HG03097 (cell line): ENCODE measurements around the gene METTL18.

ENCODE experiments used
- ATAC-seq: cut with Tn5 transposase; IDR thresholded peaks from one replicate; pipeline ENCODE4 v1.9.1; 2021; ENCODE audit not compliant: unreplicated experiment, low FRiP score

METTL18 gene

DNA sequence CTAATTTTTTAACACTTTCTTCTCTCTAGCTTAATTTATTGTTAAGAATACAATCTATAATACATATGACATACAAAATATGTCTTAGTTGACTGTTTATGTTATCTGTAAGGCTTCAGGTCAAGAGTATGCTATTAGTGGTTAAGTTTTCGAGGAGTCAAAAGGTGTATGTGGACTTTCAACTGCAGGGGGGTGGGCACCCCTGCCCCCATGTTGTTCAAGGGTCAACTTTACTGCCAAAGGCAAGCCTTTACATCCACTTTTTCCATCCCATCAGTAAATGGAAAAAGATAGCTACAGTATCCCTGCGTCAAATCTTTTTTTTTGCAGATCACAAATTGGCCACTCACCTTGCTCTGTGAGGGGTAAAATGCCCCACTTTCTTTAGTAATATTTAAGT is 6.3 kb downstream of the METTL18 start:
- ATAC-seq, result no peak

DNA sequence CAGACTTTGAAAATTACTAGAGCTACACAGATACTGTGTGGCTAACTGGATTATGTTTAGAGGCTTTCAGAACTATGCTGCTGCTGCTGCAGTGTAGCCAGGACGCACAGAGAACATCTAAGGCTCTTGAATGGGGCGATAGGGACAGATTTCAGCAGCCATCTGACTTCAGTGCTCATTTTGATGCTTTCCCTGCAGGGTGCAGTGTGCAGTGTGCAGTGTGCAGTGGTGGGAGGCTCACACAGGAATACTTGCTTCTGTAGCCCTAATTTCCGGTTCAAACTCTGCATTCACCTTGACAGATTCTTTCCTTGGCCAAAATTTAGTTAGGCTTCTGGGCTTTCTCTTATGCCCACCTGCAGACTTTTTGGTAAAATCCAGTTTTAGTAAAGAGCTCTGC is 7.7 kb downstream of the METTL18 start:
- no peak for ATAC-seq

DNA sequence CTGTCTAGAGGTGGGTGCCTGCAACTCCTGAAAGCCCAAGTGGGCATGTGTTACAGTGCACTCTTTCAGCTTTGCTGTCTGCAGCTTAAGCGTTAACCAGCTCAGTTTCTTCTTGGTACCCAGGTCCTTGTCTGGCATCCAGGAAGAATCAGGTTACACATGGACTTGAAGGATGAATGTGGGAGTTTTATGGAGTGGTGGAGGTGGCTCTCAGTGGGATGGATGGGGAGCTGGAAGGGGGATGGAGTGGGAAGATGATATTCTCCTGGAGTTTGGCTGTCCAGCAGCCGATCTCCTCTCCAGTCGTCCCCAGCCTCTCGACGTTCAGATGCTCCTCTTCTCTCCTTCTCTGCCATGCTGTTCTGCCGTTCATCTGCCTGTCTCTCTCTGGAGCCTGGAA is 9.4 kb downstream of the METTL18 start:
- no peak for ATAC-seq

DNA sequence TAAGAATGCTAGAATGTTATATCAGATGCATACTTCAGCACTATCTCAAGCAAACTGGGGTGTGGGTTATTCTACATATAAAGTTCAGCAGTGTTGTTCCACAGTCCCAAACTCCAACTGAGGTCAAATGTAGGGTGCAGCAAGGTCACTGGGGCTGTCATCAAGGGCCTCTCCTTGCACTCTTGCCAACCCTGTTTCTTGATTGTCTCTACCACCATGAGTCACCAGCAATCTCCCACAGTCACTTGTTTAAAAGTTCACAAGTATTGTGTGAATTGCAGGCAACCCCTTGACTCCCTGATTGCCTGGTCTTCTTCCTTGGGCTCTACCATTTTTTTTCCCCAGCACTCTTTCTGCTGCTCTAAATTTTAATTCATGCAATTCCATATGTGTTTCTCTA is 10.6 kb downstream of the METTL18 start:
- no peak for ATAC-seq

DNA sequence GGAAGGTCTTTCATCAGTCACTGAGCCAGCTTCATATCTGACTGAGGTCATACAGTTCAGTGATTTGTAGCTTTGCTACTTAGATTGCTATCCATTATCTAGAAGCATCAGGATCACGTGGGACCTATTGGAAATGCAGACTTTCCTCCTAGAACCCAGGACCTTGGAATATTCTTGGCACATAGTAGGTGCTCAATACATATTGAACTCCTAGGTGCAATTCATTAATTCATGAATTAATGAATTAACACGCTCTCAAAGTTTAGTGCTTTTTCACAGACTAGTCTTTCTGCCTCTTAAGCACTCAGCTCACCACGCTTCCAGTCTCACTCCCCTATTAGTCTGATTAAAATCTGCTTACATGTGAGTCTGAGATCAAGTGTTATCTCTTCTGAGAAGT is 12.1 kb downstream of the METTL18 start:
- no peak for ATAC-seq

DNA sequence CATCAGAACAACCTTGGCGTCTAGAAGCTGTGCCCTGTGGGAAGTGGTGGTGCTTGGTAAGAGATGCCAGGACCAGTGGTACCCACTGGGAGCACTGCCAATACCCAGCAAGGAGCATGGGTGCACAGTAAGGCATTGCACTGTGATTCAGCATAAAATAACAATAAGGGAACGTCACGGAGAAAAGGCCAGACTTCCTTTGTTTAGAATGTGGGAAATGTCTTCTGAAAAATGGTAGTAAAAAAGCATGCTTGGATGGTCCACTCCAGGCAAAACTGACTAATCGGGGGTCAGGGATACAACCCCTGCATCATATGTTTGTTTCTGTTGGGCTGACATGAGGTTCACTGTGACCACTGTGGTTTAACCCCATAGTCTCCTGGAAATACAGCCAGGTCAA is 14.7 kb downstream of the METTL18 start:
- ATAC-seq, result no peak

DNA sequence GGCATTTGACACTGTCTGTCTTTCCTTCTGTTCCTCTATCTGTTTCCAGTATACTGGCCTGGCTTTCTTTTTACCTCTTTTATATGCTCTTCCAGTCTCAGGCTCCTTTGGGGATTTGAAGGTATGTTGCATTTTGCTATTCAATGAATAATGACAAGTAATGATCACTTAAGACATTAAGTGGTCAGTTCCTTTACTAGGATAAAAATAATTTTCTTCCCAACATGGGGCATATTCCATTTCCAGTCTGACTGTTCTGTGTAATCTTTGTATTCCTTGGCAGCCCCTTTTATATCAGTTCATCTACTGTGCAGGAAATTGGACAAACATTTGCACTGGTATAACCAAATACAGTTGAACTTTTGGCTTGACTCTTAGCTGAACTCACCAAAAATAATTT is 15.6 kb downstream of the METTL18 start:
- no peak for ATAC-seq

DNA sequence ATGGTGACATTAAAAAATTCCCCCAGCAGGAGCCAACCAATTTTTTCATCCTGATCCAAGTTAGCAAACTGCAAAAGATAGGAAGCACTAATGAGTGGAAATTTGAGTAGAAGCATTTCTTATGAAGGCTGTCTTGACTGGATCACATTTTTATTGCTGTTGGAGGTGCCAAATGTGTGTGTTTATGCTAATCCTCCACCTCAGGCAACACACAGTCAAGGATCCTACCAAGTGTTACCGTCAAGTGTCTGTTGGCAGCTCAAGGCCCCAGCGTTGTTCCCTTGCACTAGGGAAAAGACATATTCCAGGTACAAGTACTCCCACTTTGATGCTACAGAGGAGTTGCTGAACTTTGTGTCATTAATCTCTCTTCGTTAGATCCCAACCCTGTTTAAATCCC is 18.3 kb downstream of the METTL18 start:
- no peak for ATAC-seq

DNA sequence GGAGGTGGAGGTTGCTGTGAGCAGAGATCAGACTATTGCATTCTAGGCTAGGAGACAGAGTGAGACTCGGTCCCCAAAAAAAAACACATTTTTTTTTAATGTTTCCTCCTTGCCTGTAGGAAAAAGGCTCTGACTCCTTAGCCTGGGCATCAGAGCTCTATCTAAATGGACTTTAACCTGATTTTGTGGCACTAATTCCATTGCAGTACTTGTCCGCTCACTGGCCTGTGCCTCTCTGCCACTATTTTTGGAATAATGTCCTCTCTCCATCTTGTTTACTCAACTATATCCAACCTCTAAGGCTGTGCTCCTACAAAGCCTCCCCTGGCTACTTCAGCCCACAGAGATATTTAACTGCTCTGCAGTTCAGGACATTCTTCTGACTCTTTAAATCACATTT is 26.5 kb downstream of the METTL18 start:
- ATAC-seq, result no peak

DNA sequence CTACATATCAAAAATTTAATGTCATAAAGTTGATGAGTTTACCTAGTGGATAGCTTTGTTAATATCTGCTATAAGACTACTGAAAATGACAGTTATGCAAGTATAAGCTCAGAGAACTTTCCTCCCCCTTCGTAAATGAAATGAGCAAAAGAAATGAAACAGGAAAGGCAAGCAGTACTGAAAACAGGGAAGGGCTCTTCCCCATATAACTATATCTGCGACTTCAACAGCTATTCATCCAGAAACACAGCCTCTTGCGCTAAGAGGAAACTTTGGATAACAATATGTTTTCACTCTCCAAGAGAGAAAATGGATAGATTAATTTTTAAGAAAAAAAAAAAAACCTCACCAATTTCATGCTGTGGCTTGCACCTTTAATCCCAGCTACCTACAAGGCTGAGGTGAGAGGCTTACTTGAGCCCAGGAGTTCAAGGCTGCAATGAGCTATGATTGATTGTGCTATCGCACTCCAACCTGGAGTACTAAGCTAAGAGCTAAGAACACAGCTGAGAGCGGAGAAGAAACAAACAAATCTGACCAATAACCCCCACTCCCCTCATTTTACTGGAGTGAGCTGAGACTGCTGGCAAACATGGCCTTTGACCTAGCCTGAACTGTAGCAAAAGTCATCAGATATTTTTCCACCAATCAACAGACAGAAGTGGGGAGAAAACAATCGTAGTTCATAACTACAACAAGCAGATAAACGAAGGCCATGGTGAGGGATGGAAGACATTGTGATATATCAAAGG is 29.0 kb downstream of the METTL18 start:
- no peak for ATAC-seq

DNA sequence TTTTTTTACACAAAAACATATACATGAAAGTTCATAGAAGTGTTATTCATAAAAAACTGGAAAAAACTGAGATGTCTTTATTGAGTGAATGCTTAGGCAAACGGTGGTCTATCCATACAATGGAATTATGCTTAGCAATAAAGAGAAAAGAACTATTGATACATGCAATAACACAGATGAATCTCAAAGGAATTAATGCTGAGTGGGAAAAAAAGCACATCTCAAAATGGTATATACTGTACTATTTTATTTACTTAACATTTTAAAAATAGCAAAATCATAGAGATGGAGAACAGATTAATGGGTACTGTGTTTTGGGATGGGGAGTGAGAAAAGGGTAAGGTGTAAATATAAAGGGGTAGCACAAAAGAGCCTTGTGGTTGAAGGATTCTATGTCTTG is 29.8 kb downstream of the METTL18 start:
- ATAC-seq, result no peak

DNA sequence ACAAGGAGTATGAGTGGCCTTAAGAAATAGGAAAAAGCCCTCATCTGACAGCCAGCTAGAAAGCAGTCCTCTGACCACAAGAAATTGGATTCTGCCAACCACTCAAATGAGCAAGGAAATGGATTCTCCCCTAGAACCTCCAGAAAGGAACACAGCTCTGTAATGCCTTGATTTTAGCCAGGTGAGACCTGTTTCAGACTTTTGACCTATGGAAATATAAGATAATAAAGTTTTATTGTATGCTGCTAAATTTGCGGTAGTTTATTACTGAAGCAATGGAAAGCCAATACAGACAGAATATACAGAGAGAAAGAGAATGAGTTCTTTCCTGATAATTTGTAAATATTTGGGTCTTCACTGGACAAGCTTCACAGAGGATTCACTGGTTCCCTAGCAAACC is 32.0 kb downstream of the METTL18 start:
- ATAC-seq, result no peak

DNA sequence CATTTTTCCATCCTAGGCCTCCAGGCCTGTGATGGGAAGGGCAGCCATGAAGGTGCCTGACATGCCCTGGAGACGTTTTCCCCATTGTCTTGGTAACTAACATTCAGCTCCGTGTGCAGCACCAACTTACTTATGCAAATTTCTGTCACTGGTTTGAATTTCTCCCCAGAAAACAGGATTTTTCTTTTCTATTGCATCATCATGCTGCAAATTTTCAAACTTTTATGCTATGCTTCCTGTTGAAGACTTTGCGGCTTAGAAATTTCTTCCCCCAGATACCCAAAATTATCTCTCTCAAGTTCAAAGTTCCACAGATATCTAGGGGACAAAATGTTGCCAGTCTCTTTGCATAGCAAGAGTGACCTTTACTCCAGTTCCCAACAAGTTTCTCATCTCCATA is 35.7 kb downstream of the METTL18 start:
- no peak for ATAC-seq

DNA sequence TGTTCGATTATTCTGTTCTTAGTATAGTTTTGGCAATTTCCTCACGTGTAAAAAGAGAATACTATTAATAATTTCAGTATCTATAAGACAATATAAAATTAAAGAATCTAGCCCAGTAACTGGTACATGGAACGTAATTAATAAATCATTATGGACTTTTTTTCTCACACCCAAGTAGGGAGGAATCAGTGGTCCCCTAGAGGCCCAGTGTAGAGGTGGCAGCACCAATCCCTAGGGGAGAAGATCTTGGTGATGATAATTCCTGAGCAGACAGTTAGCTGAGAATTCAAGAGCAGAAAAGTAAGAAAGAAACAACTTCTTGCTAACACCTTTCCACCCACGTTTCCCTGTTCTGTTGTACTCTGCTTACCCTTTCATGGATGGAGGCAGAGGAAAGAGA is 41.2 kb downstream of the METTL18 start:
- no peak for ATAC-seq

DNA sequence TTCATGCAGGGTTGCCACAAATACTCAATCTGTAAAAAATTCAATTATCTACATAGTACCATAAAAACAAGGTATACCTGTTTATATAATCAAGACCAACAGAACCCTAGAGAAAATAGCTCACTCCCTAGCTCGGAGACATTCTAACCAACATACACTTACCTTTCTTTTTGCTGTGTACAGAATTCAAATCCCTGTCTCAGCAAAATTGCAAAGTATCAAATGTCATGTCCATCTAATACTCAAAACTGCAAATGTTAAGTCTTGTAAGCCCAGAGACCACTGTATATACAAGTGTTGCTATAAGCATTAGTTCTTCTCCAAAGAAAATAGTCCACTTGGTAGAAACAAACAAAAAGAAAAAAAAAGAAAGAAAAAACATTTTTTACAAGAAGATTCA is 44.7 kb downstream of the METTL18 start:
- no peak for ATAC-seq

DNA sequence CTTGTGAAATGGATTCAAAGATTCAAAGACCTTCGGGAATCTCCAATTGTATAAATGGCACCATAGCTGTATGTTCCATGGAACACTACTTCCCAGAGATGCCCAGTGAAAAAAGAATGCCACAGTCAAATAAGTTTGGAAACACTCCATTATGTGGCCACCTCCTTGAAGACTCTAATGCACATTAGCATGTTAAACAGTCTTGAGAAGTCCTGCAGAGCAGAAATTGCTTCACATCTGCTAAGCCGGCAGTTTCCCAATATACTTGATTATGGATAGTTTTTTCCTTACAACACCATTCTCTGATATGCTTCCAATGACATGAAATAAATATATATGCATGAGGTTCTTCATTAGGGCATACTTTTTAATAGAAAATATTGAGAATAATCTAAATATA is 48.2 kb downstream of the METTL18 start:
- no peak for ATAC-seq

DNA sequence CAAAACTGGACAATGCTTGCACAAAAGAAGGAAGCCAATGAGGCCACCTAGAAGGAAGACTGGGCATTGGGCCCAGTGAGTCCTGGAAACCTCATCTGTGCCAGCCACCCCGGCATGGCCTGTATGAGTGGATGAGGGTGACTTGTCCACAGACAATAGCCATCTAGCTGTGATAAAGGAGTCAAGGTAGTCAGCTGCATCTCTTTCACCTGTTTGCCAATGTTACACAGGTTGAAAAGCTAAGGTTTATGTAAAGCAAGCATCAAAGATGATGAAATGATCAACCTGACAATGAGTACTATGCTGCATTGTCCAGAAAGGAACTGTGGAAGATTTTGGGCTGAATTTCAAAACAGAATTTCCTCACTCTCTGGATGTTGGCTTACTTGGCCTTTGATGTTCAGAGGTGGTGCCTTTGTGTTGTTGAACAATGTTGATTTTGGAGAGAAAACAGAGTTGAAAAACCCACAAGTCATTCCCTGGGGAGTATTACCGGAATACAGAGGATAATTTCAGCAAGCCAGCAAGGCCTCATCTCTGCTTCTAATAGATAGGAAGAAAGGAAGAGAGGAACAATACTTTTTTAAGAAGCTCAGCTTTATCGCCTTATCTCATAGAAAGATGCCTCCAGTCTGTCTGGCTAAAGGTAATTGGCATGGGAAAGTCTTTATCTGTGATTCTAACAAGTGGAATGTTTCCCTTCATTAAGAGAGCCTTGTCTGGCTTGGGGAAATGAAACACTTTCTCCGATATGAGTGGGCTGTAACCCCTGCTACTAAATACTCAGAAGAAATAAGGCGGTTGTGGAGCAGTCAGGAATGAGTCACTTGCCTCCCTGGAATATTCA is 49.5 kb downstream of the METTL18 start:
- no peak for ATAC-seq
